ENCODE results near the gene GLB1L. TPM values are rescaled to one million over a fixed set of nuclear protein-coding genes. Genes with fewer than 3 reads are reported as not detected.

The GLB1L gene
- total and polyA plus RNA-seq, 2 experiments from 2014 or later: 3.4 to 13.5 TPM

GRCh38 chr2:219269362-219270054 lies 24.3 kb upstream of the GLB1L start:
- no peaks in the 10 kb centered on the region for H3K36me3 ChIP-seq (ENCODE audit: low read depth)
- 52 to 55% methylated on average over 8 of the region's 8 CpGs for WGBS, 2 experiments (ENCODE audit: low coverage in 1 of 2, low lambda C conversion rate in 2 of 2, missing lambda C conversion rate in 2 of 2)
- peaks cover 12% of the 10 kb centered on the region for H3F3A ChIP-seq (ENCODE audit: insufficient read depth)
- in situ Hi-C loops (cut with MboI): no loop called here
- TF ChIP-seq EZH2 (IDR thresholded peaks at IDR 0.05; ENCODE audit: insufficient read depth, poor library complexity, severe bottlenecking): no peak
- no peak for TF ChIP-seq EZH2phosphoT487 (IDR thresholded peaks at IDR 0.05; ENCODE audit: insufficient read depth, low read depth)
- H3K4me1 ChIP-seq (ENCODE audit: insufficient read depth): peaks cover 23% of the 10 kb centered on the region
- no peak overlapping the region for H3K4me2 ChIP-seq (ENCODE audit: unreplicated experiment)
- no peak overlapping the region for H3K4me3 ChIP-seq
- no peaks in the 10 kb centered on the region for H3K9me2 ChIP-seq (ENCODE audit: insufficient read depth)
- no peak for DNase-seq
- no peaks in the 10 kb centered on the region for H3K27me3 ChIP-seq (replicated peaks; ENCODE audit: insufficient read depth)
- no peak overlapping the region for H3K27ac ChIP-seq
- no peak overlapping the region for H3K9ac ChIP-seq
- H2AFZ ChIP-seq: no peak overlapping the region
- no peaks in the 10 kb centered on the region for H4K20me1 ChIP-seq (ENCODE audit: insufficient read depth)
- no peaks in the 10 kb centered on the region for H3K79me2 ChIP-seq (ENCODE audit: insufficient read depth)
- H3K9me3 ChIP-seq (ENCODE audit: low read depth): no peaks in the 10 kb centered on the region

- Histone ChIP-seq H3K79me2 (ENCODE audit: insufficient read depth) (no peaks in the 10 kb centered on the region), H4K20me1 (ENCODE audit: insufficient read depth) (no peaks in the 10 kb centered on the region), H3K27me3 (replicated peaks; ENCODE audit: insufficient read depth) (no peaks in the 10 kb centered on the region), H3K9ac (no peak overlapping the region), H3K27ac (no peak overlapping the region), H3K36me3 (ENCODE audit: low read depth) (no peaks in the 10 kb centered on the region), H3K9me3 (ENCODE audit: low read depth) (no peaks in the 10 kb centered on the region), H2AFZ (no peak overlapping the region), H3K4me3 (no peak overlapping the region), H3K9me2 (ENCODE audit: insufficient read depth) (no peaks in the 10 kb centered on the region), H3K4me1 (ENCODE audit: insufficient read depth) (0 out of 2 replicates have a peak, but pooled peaks cover 11% of the 10 kb centered on the region), H3K4me2 (ENCODE audit: unreplicated experiment) (no peak overlapping the region), H3F3A (ENCODE audit: insufficient read depth) (peaks cover under 1% of the 10 kb centered on the region; the same call in 1 of the 2 replicates)
- in situ Hi-C loops (cut with MboI): no loop called here
- no peak for DNase-seq
- no peak for TF ChIP-seq EZH2phosphoT487 (IDR thresholded peaks at IDR 0.05; ENCODE audit: insufficient read depth, low read depth)
- TF ChIP-seq EZH2 (IDR thresholded peaks at IDR 0.05; ENCODE audit: insufficient read depth, poor library complexity, severe bottlenecking): no peak
- WGBS, 2 experiments (ENCODE audit: low coverage in 1 of 2, low lambda C conversion rate in 2 of 2, missing lambda C conversion rate in 2 of 2): 41 to 54% methylated on average over 2 of the region's 2 CpGs
Measured at GRCh38 chr2:219268294-219268693, 23.1 kb upstream of the GLB1L start.

GRCh38 chr2:219266886-219267285 lies 21.6 kb upstream of the GLB1L start:
- DNase-seq: no peak
- Histone ChIP-seq H3K27me3 (replicated peaks; ENCODE audit: insufficient read depth) (no peaks in the 10 kb centered on the region), H3K4me1 (ENCODE audit: insufficient read depth) (no peaks in the 10 kb centered on the region), H3K9ac (no peak overlapping the region), H3K9me3 (ENCODE audit: low read depth) (no peaks in the 10 kb centered on the region), H3K36me3 (ENCODE audit: low read depth) (no peaks in the 10 kb centered on the region), H4K20me1 (ENCODE audit: insufficient read depth) (no peaks in the 10 kb centered on the region), H3F3A (ENCODE audit: insufficient read depth) (no peaks in the 10 kb centered on the region), H3K4me3 (no peak overlapping the region), H3K79me2 (ENCODE audit: insufficient read depth) (no peaks in the 10 kb centered on the region), H3K9me2 (ENCODE audit: insufficient read depth) (no peaks in the 10 kb centered on the region), H3K27ac (no peak overlapping the region), H2AFZ (no peak overlapping the region), H3K4me2 (ENCODE audit: unreplicated experiment) (no peak overlapping the region)
- no peak for TF ChIP-seq EZH2 (IDR thresholded peaks at IDR 0.05; ENCODE audit: insufficient read depth, poor library complexity, severe bottlenecking)
- no peak for TF ChIP-seq EZH2phosphoT487 (IDR thresholded peaks at IDR 0.05; ENCODE audit: insufficient read depth, low read depth)
- WGBS, 2 experiments (ENCODE audit: low coverage in 1 of 2, low lambda C conversion rate in 2 of 2, missing lambda C conversion rate in 2 of 2): 50% methylated on average over 1 of the region's 1 CpG; no CpG with 5 or more reads in 1 of the 2 experiments
- in situ Hi-C loops (cut with MboI): no loop called here

GRCh38 chr2:219266232-219266631 lies 21.0 kb upstream of the GLB1L start:
- TF ChIP-seq EZH2phosphoT487 (IDR thresholded peaks at IDR 0.05; ENCODE audit: insufficient read depth, low read depth) (no peak), EZH2 (IDR thresholded peaks at IDR 0.05; ENCODE audit: insufficient read depth, poor library complexity, severe bottlenecking) (no peak)
- in situ Hi-C loops (cut with MboI): no loop called here
- H3K9me3 ChIP-seq (ENCODE audit: low read depth): no peaks in the 10 kb centered on the region

More at GRCh38 chr2:219266232-219266631, 21.0 kb upstream of the GLB1L start:
- no peak for DNase-seq
- H2AFZ ChIP-seq: no peak overlapping the region
- H3K79me2 ChIP-seq (ENCODE audit: insufficient read depth): no peaks in the 10 kb centered on the region
- H3K27me3 ChIP-seq (replicated peaks; ENCODE audit: insufficient read depth): no peaks in the 10 kb centered on the region
- H3K4me1 ChIP-seq (ENCODE audit: insufficient read depth): no peaks in the 10 kb centered on the region
- 54 to 58% methylated on average over 5 of the region's 5 CpGs for WGBS, 2 experiments (ENCODE audit: low coverage in 1 of 2, low lambda C conversion rate in 2 of 2, missing lambda C conversion rate in 2 of 2)
- no peak overlapping the region for H3K9ac ChIP-seq
- H3K4me3 ChIP-seq: no peak overlapping the region
- no peak overlapping the region for H3K4me2 ChIP-seq (ENCODE audit: unreplicated experiment)
- H3F3A ChIP-seq (ENCODE audit: insufficient read depth): no peaks in the 10 kb centered on the region
- no peaks in the 10 kb centered on the region for H4K20me1 ChIP-seq (ENCODE audit: insufficient read depth)
- no peaks in the 10 kb centered on the region for H3K9me2 ChIP-seq (ENCODE audit: insufficient read depth)
- no peaks in the 10 kb centered on the region for H3K36me3 ChIP-seq (ENCODE audit: low read depth)
- no peak overlapping the region for H3K27ac ChIP-seq
